Aorta (tissue), 5 donors: Measurements from ENCODE around the gene SCGN. TPM values are rescaled to one million over a fixed set of nuclear protein-coding genes. Genes with fewer than 3 reads are reported as not detected.

Experiments
- ATAC-seq: fragments of 200-7000 bp; cut with Tn5 transposase; one replicate; pipeline ENCODE4 v1.9.1; 2022; ENCODE audit warnings: moderate library complexity; ENCODE audit not compliant: low FRiP score
- DNase-seq, 2 donors: peaks; one replicate each; pipeline ENCODE4 v3.0.0-alpha.2; 2020
- H3K27ac ChIP-seq, 2 donors: one replicate each; pipeline ENCODE4 v1.5.1; 2013; ENCODE audit warnings: low read length in 2 of 2, mild to moderate bottlenecking in 2 of 2, moderate library complexity in 2 of 2, control low read depth in 1 of 2, inconsistent platforms in 1 of 2, low read depth in 1 of 2
- H3K27me3 ChIP-seq, 2 donors: one replicate each; pipeline ENCODE4 v1.6.1; 2013; ENCODE audit warnings: control low read depth in 1 of 2, low read length in 1 of 2, mild to moderate bottlenecking in 1 of 2, moderate library complexity in 1 of 2; ENCODE audit not compliant: insufficient read depth in 2 of 2, control insufficient read depth in 1 of 2
- H3K36me3 ChIP-seq, 2 donors: one replicate each; pipeline ENCODE4 v1.6.1; 2013; ENCODE audit warnings: control low read depth in 1 of 2, low read length in 1 of 2, mild to moderate bottlenecking in 1 of 2; ENCODE audit not compliant: insufficient read depth in 2 of 2, control insufficient read depth in 1 of 2
- H3K4me1 ChIP-seq, 2 donors: one replicate each; pipeline ENCODE4 v1.6.1; 2013; ENCODE audit warnings: low read length in 2 of 2, control low read depth in 1 of 2, mild to moderate bottlenecking in 1 of 2, moderate library complexity in 1 of 2; ENCODE audit not compliant: insufficient read depth in 2 of 2, control insufficient read depth in 1 of 2
- H3K4me3 ChIP-seq, 2 donors: one replicate each; pipeline ENCODE4 v1.5.1; 2013; ENCODE audit warnings: low read length in 2 of 2, control low read depth in 1 of 2, mild to moderate bottlenecking in 1 of 2
- H3K9me3 ChIP-seq: one replicate; pipeline ENCODE4 v1.6.1; 2013; ENCODE audit warnings: mild to moderate bottlenecking, low read length; ENCODE audit not compliant: control insufficient read depth
- WGBS, 2 donors: extraction: QIAGEN DNeasy Blood & Tissue Kit; methylation state at CpG; one replicate each; pipeline ENCODE4 v1.1.7; 2013; 5-methylcytosine and 5-hydroxymethylcytosine counted together
- intact Hi-C, 2 donors: fragments of 100-400 bp; cut with DNase I; formaldehyde crosslinking; loops; one replicate each; pipeline versions ENCODE4 v1.14.2 to v1.15.0; 2022
- polyA plus RNA-seq, 2 donors: library from polyadenylated mRNA; stranded (reverse); fragments of 200-250 nt; gene quantifications; one replicate each; pipeline ENCODE4 v1.2.3, GENCODE V29; 2013
- total RNA-seq, 2 donors: library from RNA; stranded (reverse); fragmentation: NEBNext Ultra II Directional; extraction: Animal tissue kit (Norgen Biotek cat#: 25700); gene quantifications; one replicate each; pipeline ENCODE4 v1.2.1, GENCODE V29; 2021
- donor health status: healthy with polysubstance abuse.
- donor health status: Bipolar disorder and iron deficiency.
- donor health status: DM: no; HTN: no; CAD: no.
- donor health status: DM: no; HTN: no; CAD: no.
- donor health status: DM: yes; HTN: yes; CAD: no.

Gene SCGN
- total and polyA plus RNA-seq, 4 donors, result 1.1 to 3.1 TPM; not detected in 2

DNA sequence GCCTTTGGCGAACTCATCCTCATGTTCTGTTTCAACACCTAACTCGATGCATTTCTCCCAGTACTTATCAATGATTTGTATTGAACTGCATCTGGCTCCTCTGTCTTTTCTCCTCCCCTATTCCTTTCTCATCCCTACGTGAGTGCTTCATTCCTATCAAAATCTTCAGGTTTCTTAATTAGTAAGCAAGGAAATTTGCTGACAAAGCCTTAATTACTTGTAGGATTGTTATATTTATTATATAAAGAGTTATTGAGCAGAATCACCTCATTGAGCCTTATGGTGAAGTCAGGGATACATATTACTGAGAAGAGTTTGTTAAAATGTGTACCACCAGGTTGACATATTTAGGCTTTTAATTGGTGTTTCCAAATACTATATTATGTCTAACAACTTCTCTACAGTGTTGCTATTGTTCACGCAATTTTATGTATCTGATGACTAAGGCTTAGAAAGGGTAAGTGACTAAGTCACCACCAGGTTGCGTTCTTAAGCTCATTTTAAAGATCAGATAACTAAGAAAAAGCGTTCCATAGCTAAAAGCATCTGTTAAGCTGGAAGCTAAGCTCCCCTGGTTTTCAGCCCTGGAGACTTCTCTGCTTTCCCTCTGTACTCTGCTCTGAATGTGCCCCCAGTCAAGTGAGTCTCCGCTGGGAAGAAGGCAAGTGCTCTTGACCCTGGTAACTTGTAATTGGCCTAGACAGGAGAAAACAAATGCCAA is 18.9 kb downstream of the SCGN start:
- no peak overlapping the region for H3K27ac ChIP-seq
- no peak overlapping the region for H3K4me3 ChIP-seq
- intact Hi-C loops, result no loop called here
- H3K4me1 ChIP-seq, result no peaks in the 10 kb centered on the region
- ATAC-seq, result no peak
- no peak for DNase-seq
- no peaks in the 10 kb centered on the region for H3K36me3 ChIP-seq
- no peaks in the 10 kb centered on the region for H3K27me3 ChIP-seq
- H3K9me3 ChIP-seq, result no peaks in the 10 kb centered on the region
- 89 to 93% methylated on average over 7 of the region's 7 CpGs for WGBS, 2 donors

DNA sequence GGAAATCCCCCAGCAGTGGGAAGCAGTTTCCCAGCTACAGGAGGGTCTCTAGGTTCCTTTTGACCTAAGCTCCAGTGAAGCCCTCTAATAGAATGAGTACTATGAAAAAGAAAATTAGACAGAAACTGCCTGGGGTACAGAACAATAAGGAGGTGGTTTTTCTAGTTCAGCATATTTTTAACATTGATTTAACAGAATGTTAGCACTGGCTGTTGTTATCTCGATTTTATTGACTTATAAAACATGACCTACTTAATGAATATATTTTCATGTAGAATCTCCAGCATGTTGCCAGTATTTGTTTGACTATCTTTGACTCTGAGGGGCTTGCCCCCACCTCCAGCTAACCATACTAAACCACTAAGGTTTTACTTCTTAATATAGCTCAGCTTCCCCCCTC is 19.6 kb downstream of the SCGN start:
- intact Hi-C loops, result no loop called here
- H3K27ac ChIP-seq, result no peak overlapping the region
- no peak overlapping the region for H3K4me3 ChIP-seq
- DNase-seq (no peak), ATAC-seq (no peak)
- no peaks in the 10 kb centered on the region for H3K4me1 ChIP-seq
- no peaks in the 10 kb centered on the region for H3K27me3 ChIP-seq
- no peaks in the 10 kb centered on the region for H3K9me3 ChIP-seq
- no peaks in the 10 kb centered on the region for H3K36me3 ChIP-seq
- 50 to 63% methylated on average over 1 of the region's 1 CpG for WGBS, 2 donors

DNA sequence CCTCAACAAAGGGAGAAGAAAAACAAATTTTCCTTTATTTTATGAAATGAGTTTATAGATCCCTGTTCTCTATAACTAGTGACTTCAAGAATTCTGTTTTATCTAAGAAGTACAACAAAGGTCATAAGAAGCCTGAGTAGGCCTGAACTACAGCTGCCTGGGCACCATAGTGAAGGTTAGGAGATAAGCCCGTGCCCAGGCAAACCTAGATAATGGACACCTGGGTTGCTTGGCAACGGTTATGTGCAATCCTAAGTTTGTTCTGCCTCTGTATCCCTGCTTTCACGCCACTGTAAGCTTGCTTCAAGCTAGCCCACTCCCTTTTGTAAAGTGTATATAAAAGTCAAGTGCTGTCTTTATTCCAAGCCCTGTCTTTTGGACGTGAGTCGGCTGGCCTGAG is 23.2 kb downstream of the SCGN start:
- 35 to 46% methylated on average over 5 of the region's 5 CpGs for WGBS, 2 donors
- H3K27me3 ChIP-seq, result no peaks in the 10 kb centered on the region
- no peak for ATAC-seq
- H3K9me3 ChIP-seq, result no peaks in the 10 kb centered on the region
- H3K27ac ChIP-seq, result no peak overlapping the region
- no peak overlapping the region for H3K4me3 ChIP-seq
- intact Hi-C loops, result no loop called here
- no peaks in the 10 kb centered on the region for H3K36me3 ChIP-seq
- H3K4me1 ChIP-seq, result no peaks in the 10 kb centered on the region
- no peak for DNase-seq

DNA sequence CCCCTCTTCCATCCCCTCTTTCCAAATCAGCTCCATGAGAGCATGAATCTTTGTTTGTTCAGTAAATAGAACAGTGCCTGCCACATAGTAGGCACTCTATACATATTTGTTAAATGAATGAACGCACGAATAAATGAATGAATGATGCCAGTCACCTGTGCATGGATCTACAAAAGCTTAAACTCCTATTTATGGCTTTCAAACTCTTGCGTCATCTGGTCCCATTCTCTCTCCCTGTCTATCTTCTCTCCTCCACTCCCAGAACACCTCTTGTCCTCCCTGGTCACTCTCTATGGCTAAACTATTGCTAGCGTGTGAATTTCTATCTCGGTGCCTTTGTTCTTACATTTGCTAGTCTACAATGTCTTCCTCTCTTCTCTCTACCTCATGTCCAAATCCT is 24.8 kb downstream of the SCGN start:
- ATAC-seq (no peak), DNase-seq (no peak)
- WGBS, 2 donors, result 83 to 84% methylated on average over 5 of the region's 5 CpGs
- H3K9me3 ChIP-seq, result no peaks in the 10 kb centered on the region
- no peaks in the 10 kb centered on the region for H3K4me1 ChIP-seq
- H3K4me3 ChIP-seq, result no peak overlapping the region
- no peaks in the 10 kb centered on the region for H3K27me3 ChIP-seq
- H3K27ac ChIP-seq, result no peak overlapping the region
- H3K36me3 ChIP-seq, result no peaks in the 10 kb centered on the region
- intact Hi-C loops, result no loop called here

DNA sequence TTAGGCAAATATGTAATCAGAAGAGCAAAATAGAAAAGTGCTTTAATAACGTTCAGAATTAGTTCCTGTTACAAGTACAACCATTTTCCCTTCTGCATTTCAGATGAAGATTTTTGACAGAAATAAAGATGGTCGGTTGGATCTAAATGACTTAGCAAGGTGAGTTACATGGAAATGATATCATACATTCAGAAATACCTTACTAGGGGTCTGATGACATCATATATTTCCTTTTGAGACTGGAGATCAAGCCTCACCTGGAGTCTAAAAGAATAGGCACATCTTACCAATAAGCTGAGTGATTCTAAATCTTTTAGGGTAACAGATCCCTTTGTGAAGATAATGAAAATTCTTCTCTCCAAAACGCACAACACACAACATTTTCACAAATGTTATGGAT is 29.8 kb downstream of the SCGN start:
- Histone ChIP-seq H3K9me3 (no peaks in the 10 kb centered on the region), H3K4me3 (no peak overlapping the region), H3K4me1 (no peaks in the 10 kb centered on the region), H3K27ac (no peak overlapping the region), H3K27me3 (peaks cover 0 to 1% of the 10 kb centered on the region in 2 donors), H3K36me3 (no peaks in the 10 kb centered on the region)
- ATAC-seq, result no peak
- WGBS, 2 donors, result 68 to 78% methylated on average over 3 of the region's 3 CpGs
- intact Hi-C loops, result no loop called here
- no peak for DNase-seq

DNA sequence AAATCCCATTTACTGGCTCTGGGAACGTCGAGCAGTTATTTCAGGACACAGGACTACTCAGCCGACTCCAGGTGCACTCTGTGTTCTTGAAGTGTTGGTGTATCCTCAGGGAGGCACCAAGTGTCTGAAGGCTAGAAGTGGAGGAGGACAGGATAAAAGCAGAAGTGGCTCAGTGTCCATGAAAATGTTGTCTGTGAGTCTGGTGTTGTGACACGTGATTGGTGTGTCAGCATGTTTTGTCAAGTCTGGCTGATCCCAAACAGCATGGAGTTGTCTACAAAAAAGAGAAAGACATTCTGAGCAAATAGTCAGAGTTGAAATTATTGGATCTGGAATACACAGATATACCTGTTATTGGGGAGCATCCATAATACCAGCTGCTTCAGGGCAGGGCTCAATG is 30.3 kb downstream of the SCGN start:
- 74 to 78% methylated on average over 4 of the region's 4 CpGs for WGBS, 2 donors
- no peak overlapping the region for H3K4me3 ChIP-seq
- ATAC-seq (no peak), DNase-seq (no peak)
- no peaks in the 10 kb centered on the region for H3K36me3 ChIP-seq
- intact Hi-C loops, result no loop called here
- no peaks in the 10 kb centered on the region for H3K9me3 ChIP-seq
- H3K27me3 ChIP-seq, result peaks cover 0 to 1% of the 10 kb centered on the region in 2 donors
- H3K4me1 ChIP-seq, result no peaks in the 10 kb centered on the region
- no peak overlapping the region for H3K27ac ChIP-seq

DNA sequence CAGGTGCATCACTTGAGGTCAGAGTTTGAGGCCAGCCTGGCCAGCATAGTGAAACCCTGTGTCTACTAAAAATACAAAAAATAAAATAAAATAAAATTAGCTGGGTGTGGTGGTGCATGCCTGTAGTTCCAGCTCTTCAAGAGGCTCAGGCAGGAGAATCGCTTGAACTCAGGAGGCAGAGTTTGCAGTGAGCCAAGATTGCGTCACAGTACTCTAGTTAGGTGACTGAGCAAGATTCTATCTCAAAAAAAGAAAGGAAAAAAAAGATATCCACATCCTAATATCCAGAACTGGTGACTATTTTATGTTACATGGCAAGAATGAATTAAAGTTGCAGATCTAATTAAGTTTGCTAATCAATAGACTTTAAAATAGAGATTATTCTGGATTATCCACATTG is 32.5 kb downstream of the SCGN start:
- ATAC-seq, result no peak
- WGBS, 2 donors, result 72% methylated on average over 2 of the region's 2 CpGs
- Histone ChIP-seq H3K4me1 (no peaks in the 10 kb centered on the region), H3K27me3 (peaks cover 0 to 1% of the 10 kb centered on the region in 2 donors), H3K27ac (no peak overlapping the region), H3K4me3 (no peak overlapping the region), H3K36me3 (no peaks in the 10 kb centered on the region), H3K9me3 (no peaks in the 10 kb centered on the region)
- DNase-seq, result no peak
- intact Hi-C loops, result no loop called here

DNA sequence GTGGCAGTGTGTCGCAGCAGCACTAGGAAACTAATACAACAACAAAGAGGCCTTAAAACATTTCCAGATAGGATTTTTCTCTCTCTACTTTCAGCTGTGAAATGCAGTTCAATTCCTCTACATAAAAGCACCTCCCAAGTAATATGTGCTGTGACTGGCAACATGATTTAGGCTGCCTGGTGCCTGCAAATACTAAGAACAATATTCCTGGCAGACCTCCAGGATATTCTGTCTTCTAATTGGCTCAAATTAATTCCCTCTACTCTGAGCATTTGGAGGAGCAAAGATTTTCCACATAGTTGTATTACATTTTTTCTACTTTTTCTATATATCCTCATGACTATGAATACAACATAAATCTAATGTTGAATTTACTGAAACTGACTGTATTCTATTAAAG is 33.2 kb downstream of the SCGN start:
- H3K4me1 ChIP-seq, result no peaks in the 10 kb centered on the region
- no peaks in the 10 kb centered on the region for H3K36me3 ChIP-seq
- intact Hi-C loops, result no loop called here
- no peak for DNase-seq
- no peaks in the 10 kb centered on the region for H3K9me3 ChIP-seq
- H3K27me3 ChIP-seq, result peaks cover 0 to 1% of the 10 kb centered on the region in 2 donors
- no peak overlapping the region for H3K27ac ChIP-seq
- WGBS, 2 donors, result 71% methylated on average over 1 of the region's 1 CpG
- ATAC-seq, result no peak
- no peak overlapping the region for H3K4me3 ChIP-seq

DNA sequence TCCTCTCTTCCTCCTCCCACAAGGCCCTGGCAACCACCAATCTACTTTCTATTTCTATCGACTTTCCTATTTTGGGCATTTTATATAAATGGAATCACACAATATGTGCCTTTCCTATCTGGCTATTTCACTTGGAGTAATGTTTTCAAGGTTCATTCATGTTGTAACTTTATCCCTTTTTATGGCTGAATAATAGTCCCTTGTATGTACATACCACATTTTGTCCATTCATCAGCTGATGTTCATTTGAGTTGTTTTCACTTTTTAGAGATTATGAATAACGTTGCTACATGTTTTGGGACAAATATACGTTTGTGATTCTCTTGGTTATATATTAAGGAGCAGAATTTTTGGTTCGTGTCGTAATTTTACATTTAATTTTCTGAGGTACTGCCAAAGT is 33.9 kb downstream of the SCGN start:
- no peak overlapping the region for H3K27ac ChIP-seq
- no peaks in the 10 kb centered on the region for H3K36me3 ChIP-seq
- 79 to 89% methylated on average over 5 of the region's 5 CpGs for WGBS, 2 donors
- H3K27me3 ChIP-seq, result peaks cover 0 to 1% of the 10 kb centered on the region in 2 donors
- no peaks in the 10 kb centered on the region for H3K4me1 ChIP-seq
- intact Hi-C loops, result no loop called here
- no peaks in the 10 kb centered on the region for H3K9me3 ChIP-seq
- ATAC-seq (no peak), DNase-seq (no peak)
- H3K4me3 ChIP-seq, result no peak overlapping the region
